Subcutaneous adipose tissue (tissue), 4 donors: ENCODE results near the gene RECQL5. TPM values are rescaled to one million over a fixed set of nuclear protein-coding genes. Genes with fewer than 3 reads are reported as not detected.

Source experiments
- total RNA-seq, 4 donors: library from RNA; depleted of rRNA; stranded (reverse); fragments of >200 nt; gene quantifications; one replicate each; pipeline ENCODE4 v1.1.0, GENCODE V29; 2016
- TF ChIP-seq, protein P1 (sequence below): fragments of 450-650 bp; IDR thresholded peaks from one replicate; pipeline ENCODE4 v1.5.1; 2016; ENCODE audit warnings: low read depth, mild to moderate bottlenecking, control low read depth, antibody characterized with exemption, moderate library complexity

Gene RECQL5
- total RNA-seq, 4 donors from 2014 or later, result 7.7 to 23.4 (median 15.5) TPM

DNA sequence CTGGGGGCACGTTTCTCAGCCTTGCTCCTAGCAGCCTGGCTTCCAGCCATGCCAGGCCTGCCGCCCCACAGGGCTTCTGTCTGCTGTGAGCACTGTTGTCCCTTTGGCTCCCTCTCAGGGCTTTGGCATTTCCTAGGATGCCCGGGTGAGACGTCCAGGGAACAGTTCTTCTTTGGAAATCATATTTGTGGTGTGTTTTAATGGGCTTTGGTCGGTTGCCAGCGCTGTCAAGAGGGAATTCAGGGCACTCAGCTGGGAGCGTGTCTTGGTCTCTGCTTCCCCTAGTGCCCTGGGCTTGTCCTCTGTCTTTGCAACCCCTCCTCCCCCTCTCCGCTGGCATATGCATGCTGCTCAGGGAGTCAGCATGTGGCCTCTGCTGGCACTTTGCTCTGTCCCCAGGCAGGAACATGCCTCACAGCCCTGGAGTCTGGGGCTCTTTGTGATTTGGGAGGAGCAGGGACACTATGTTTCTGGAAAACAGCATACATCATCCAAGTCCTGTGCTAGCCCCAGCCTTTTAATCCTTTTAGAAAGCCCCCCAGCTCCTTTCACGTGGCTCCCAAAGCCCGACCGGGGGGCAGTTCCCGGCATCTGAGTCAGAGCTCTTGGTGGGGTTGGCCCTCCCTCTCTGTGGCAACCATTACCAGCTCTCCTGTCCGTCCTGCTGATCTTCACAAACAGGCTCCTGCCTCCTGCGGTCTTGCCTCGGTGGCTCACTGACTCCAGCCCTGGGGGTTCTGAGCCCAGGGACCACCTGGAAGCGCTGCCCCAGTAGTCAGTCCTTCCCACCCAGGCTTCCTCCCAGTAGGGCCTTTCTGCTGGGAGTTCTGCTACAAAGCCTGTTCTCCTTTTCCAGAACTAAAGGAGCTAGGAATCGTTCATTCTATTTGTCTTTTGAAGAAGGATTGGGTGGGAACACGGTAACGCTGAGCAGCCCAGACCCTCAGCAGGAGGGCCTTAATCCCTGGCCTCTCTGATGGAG is 26.8 kb upstream of the RECQL5 start:
- TF ChIP-seq, protein P1, sequence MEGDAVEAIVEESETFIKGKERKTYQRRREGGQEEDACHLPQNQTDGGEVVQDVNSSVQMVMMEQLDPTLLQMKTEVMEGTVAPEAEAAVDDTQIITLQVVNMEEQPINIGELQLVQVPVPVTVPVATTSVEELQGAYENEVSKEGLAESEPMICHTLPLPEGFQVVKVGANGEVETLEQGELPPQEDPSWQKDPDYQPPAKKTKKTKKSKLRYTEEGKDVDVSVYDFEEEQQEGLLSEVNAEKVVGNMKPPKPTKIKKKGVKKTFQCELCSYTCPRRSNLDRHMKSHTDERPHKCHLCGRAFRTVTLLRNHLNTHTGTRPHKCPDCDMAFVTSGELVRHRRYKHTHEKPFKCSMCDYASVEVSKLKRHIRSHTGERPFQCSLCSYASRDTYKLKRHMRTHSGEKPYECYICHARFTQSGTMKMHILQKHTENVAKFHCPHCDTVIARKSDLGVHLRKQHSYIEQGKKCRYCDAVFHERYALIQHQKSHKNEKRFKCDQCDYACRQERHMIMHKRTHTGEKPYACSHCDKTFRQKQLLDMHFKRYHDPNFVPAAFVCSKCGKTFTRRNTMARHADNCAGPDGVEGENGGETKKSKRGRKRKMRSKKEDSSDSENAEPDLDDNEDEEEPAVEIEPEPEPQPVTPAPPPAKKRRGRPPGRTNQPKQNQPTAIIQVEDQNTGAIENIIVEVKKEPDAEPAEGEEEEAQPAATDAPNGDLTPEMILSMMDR, result no peak

GRCh38 chr17:75692976-75693375 is 26.0 kb upstream of the RECQL5 start:
- TF ChIP-seq, protein P1, result no peak

DNA sequence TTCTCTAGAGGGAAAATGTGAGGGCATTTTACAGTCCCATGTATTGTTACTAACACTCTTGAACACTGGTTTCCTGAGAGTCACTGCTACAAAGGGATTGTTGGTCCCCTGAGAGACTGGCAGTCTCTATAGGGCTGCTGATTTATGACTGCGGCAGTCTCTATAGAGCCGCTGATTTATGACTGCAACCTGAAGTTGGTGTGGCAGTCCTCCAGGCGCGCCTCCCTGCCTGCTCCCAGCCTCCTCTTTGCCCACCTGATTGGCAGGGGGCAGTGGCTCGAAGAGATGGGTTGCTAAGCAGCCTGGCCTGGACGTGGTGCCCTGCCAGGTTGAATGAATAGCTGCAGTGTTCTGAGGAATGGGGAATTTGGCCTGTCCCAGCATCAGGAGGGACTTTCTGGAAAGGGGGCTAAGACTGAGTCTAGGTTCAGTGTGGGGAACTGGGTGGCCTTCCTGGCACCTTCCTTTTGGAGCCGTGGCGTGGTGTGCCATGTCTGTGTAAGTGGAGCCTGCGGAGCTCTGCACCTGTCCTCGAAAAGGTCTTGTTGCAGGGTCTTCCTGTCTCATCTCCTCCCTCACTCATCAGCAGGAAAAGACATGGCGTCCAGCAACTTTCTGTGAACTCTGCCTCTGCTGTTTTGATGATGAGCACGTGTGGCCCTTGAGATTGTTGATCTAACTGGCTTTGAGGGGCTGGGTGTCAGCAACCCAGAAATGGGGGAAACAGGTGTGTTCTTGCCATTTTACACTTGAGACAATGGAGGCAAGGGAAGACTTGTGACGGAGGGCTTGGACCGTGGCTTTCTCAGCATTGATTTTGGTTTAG is 25.1 kb upstream of the RECQL5 start:
- TF ChIP-seq, protein P1, result no peak

DNA sequence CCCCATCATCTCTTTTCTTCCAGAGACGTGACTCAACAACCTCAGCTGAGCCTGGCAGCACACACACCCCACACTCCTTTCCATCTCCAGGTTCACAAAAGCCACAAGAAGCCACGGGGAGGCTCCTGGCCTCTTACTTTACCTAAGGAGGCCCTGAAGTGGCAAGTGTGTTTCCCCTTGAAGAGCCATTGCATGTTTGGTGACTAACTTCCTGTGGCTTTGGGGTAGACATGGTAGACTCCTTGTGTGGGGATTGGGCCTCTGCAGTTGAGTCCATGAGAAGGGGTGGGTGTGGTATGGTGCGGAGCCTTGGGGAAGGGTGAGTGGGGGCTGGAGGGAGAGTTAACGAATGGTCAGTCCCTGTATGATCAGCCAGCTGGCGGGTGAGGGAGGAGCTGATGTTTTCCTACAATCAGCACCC is 24.4 kb upstream of the RECQL5 start:
- TF ChIP-seq, protein P1, result no peak

DNA sequence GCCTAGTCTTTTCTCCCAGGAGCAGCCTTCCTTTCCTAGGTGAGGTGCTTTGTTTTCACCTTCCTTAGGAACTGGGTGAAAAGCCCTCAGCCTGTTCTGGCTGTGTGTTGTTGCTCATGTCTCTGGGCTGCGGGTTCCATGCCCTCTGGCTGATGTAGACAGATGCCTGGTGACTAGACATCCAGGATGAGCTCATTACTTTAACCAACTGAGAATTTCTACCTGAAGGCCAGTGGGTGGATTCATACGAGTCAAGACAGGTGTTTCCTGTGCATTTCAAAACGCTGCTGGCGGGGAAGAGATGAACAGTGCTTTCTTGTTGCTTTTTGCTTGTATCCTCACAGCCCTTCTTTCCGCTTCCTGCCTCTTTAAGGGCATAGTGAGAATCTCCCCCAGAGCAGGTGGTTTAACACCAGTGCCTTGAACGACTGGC is 22.5 kb upstream of the RECQL5 start:
- TF ChIP-seq, protein P1, result no peak

DNA sequence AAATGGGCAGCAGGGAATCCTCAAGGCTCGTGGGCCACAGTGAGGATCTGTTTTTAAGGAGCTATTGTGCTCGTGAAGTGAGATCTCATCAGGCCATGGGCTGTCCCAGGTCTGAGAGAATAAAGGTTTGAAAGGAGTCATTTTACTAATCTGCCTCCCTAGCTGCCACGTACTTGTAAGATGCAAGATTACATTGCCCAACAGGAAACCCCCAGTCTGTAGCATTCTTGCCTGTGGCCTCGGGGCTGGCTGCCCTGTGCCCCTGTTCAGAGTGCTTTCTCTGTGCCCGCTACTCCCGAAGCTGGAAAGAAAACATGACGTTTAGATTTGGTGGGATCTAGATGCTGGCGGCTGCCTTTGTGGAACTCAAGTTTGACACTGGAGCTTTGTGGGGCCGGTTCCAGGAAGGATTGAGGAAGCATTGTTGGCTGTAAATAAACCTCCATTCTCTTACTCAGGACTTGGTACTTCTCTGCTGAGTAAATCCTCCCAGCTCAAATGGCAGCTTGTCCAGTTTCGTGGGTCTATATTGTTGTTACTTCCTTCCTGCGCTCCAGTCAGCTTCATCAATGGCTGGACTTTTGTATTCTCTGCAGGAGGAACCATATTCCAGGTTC is 21.4 kb upstream of the RECQL5 start:
- TF ChIP-seq, protein P1, result no peak
